ENCODE data around the gene SYTL2.
"Not testable (repeated sequence)": the region's sequence is repeated elsewhere in the genome, so short reads cannot be mapped to it uniquely, and the experiment has no call there.

GRCh38 chr11:85780780-85781517 is 30.0 kb downstream of the SYTL2 start:
- not testable (repeated sequence) for TF ChIP-seq CTCF (conservative IDR thresholded peaks at IDR 0.05 in 1 of 2, IDR thresholded peaks at IDR 0.05 in 1 of 2; ENCODE audit: low read depth in 1 of 2, low read length in 2 of 2); EZH2 (IDR thresholded peaks at IDR 0.05; ENCODE audit: low read length, missing control alignments)
